LoVo (cell line): Measurements from ENCODE around the gene SLC27A5.
"Not testable (repeated sequence)": the region's sequence is repeated elsewhere in the genome, so short reads cannot be mapped to it uniquely, and the experiment has no call there.

ENCODE experiments used
- DNase-seq: peaks from one replicate; pipeline ENCODE4 v3.0.0-alpha.2; 2016; ENCODE audit warnings: low spot score

Gene SLC27A5

GRCh38 chr19:58468216-58468839, 43.5 kb downstream of the SLC27A5 start:
- DNase-seq = no peak

- peak; percentile 96 for DNase-seq
Measured at GRCh38 chr19:58466760-58467589, 44.8 kb downstream of the SLC27A5 start, which contains the start of gene ZNF324. ZNF324 (plus strand) TSS chr19:58467080; CDS start chr19:58469186, 2,106 bp downstream.

GRCh38 chr19:58466089-58466759, 45.6 kb downstream of the SLC27A5 start:
- DNase-seq = no peak

- no peak for DNase-seq
Measured at GRCh38 chr19:58460039-58460438, 51.8 kb downstream of the SLC27A5 start.

GRCh38 chr19:58456111-58456510, 55.7 kb downstream of the SLC27A5 start:
- no peak for DNase-seq

- DNase-seq = no peak
Measured at GRCh38 chr19:58455306-58455705, 56.5 kb downstream of the SLC27A5 start.

- no peak for DNase-seq
Measured at GRCh38 chr19:58453743-58454142, 58.0 kb downstream of the SLC27A5 start.

- DNase-seq = peak; percentile 96
Measured at GRCh38 chr19:58451358-58452101, 60.3 kb downstream of the SLC27A5 start, which contains the start of gene ZNF324B. ZNF324B (plus strand) TSS chr19:58451622; CDS start chr19:58453702, 2,080 bp downstream.

GRCh38 chr19:58450856-58451357, 60.9 kb downstream of the SLC27A5 start:
- DNase-seq = no peak

- not testable (repeated sequence) for DNase-seq
Measured at GRCh38 chr19:58449980-58450379, 61.8 kb downstream of the SLC27A5 start.

- not testable (repeated sequence) for DNase-seq
Measured at GRCh38 chr19:58448860-58449259, 62.9 kb downstream of the SLC27A5 start.
